ENCODE measurements around the gene G3BP1. TPM values are rescaled to one million over a fixed set of nuclear protein-coding genes. Genes with fewer than 3 reads are reported as not detected.

Gene G3BP1
- total and polyA plus RNA-seq, 2 of the 13 experiments (the other 11 are each of a cell fraction or from before 2014, with no cell fraction given) = 36.7 to 320 TPM

- TF ChIP-seq HMGXB3 (CRISPR knock-in tag; IDR thresholded peaks at IDR 0.05; ENCODE audit: borderline replicate concordance) (no peak), ARID4A (CRISPR knock-in tag; IDR thresholded peaks at IDR 0.05; ENCODE audit: borderline replicate concordance) (peak; percentile 40; the same call in 1 of the 2 replicates), SP5 (CRISPR knock-in tag; IDR thresholded peaks at IDR 0.05; ENCODE audit: borderline replicate concordance, low read depth) (peak; percentile 46; the same call in 1 of the 2 replicates), ZNF691 (CRISPR knock-in tag; IDR thresholded peaks at IDR 0.05; ENCODE audit: borderline replicate concordance, low read depth) (no peak), TEAD3 (CRISPR knock-in tag; optimal IDR thresholded peaks at IDR 0.05; ENCODE audit: borderline replicate concordance) (peak; percentile 70), BCL6 (CRISPR knock-in tag; IDR thresholded peaks at IDR 0.05) (peak; percentile 73), TP53 (CRISPR knock-in tag; conservative IDR thresholded peaks at IDR 0.05) (no peak), ZBTB26 (CRISPR knock-in tag; IDR thresholded peaks at IDR 0.05; ENCODE audit: borderline replicate concordance) (no peak), ISL2 (CRISPR knock-in tag; IDR thresholded peaks at IDR 0.05) (peak; percentile 95), ZBTB43 (CRISPR knock-in tag; conservative IDR thresholded peaks at IDR 0.05) (peak; percentile 70; the same call in 1 of the 2 replicates), FOXK2 (IDR thresholded peaks at IDR 0.05) (peak; percentile 46; the same call in 1 of the 2 replicates), MIXL1 (CRISPR knock-in tag; IDR thresholded peaks at IDR 0.05) (peak; percentile 87), NCOA5 (CRISPR knock-in tag; IDR thresholded peaks at IDR 0.05) (no peak), HOXA3 (CRISPR knock-in tag; IDR thresholded peaks at IDR 0.05) (peak; percentile 60; the same call in 1 of the 2 replicates)
These were observed 48.1 kb downstream of the G3BP1 start (continued) for GRCh38 chr5:151819830-151820229.

Measured in HepG2 (cell line).